IPS DF 19.7 (cell line): ENCODE results near the gene UBE2O.

Source experiments
- DNase-seq: peaks from one replicate; pipeline ENCODE4 v3.0.0-alpha.2; 2013; ENCODE audit warnings: low read depth, low spot score

UBE2O gene

DNA sequence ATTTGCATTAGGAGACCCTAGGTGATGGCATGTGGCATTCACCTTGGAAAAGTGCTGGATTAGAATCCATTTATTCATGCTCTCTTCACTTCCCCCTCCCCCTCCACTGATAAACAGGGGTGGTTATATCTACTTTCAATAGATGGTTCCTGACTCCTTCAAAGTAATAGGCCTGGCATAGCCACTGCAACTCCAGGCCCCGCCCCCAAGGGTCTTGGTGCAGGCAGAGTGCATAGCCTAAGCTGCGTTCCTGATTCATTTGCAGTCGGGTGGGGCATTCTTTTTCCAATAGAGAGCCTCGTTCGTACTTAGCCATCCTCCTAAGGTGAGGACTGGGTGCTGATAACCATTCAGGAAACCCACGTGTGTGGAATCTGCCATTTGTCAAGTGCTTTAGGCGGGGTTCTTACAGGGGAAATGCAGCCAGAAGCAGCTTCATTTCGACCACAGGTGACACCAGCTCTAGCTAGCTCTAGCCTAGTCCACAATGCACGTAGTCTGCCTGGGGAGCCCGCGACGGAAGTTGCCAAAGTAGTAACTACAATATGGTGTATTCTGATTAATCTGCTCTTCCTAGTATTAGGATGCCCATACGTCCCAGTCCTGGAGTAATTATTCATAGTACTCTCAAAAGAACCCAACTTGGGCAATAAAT lies 11.1 kb downstream of the UBE2O start:
- DNase-seq, result no peak

DNA sequence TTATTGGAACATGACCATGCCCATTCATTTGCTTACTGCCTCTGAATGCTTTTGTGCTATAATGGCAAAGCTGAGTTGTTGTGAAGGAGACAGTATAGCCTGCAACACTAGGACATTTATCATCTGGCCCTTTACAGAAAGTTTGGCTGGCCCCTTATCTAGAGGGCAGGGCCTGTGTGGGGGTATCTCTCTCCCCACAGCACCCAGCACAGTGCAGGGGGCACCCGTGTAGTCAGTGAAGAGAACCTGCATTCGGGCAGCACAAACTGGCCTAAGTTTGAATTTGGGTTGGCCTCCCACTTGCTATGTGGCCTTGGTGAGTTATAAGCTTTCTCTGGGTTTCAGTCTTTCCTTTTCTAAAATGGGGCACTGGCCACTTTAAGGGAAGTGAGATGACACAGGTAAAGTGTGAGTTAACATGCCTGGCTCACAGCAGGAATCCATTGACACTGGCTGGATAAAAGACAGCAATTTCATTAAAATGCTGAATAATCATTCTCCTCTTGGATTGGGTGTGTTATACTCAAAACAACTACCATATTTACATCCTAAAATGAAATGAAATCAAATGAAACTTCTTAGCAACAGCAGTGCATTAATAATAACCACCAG lies 12.1 kb downstream of the UBE2O start:
- no peak for DNase-seq

DNA sequence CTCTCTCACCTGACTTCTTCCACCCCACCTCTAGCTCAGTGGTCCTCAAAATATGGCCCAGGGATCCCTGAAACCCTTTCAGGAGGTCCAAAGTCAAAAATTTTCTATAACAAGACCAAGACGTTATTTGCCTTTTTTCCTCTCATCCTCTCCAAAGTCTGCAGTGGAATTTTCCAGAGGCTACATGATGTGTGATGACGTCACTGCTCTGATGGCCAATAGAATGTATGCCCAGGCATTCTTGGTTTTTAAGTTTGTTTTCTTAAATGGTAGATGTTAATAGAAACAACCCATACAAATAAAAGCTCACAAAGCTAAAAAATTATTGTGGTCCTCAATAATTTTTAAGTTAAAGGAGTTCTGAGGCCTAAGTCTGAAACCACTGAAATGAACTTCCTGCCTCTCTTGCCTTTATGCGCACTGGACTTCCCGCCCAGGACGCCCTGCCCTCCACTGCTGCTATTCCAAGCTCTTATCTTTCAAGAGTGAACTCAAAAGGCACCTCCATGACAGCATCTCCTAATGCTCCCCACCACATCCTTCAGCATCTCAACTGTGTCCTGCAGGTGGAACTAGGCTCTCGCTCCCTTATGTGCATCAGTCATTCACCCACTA lies 13.5 kb downstream of the UBE2O start:
- no peak for DNase-seq

DNA sequence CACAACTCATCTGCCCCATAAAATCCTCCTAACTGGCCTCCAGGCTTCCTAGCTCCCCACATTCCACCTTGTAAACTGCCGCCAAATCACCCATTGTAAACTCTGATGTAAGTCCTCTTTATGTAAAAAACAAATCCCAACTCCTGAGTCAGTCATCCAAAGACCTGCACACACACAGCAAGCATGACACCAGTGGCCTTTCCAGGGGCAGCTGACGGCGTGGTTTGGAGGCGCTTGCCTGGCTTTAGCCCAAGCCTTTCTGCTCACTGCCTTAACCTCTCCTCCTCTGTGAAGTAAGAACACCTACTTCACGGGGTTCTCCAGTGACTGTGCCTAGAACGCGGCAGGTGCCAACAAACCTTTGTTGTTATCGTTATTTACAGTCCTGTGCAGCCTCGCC lies 14.0 kb downstream of the UBE2O start:
- DNase-seq, result no peak

DNA sequence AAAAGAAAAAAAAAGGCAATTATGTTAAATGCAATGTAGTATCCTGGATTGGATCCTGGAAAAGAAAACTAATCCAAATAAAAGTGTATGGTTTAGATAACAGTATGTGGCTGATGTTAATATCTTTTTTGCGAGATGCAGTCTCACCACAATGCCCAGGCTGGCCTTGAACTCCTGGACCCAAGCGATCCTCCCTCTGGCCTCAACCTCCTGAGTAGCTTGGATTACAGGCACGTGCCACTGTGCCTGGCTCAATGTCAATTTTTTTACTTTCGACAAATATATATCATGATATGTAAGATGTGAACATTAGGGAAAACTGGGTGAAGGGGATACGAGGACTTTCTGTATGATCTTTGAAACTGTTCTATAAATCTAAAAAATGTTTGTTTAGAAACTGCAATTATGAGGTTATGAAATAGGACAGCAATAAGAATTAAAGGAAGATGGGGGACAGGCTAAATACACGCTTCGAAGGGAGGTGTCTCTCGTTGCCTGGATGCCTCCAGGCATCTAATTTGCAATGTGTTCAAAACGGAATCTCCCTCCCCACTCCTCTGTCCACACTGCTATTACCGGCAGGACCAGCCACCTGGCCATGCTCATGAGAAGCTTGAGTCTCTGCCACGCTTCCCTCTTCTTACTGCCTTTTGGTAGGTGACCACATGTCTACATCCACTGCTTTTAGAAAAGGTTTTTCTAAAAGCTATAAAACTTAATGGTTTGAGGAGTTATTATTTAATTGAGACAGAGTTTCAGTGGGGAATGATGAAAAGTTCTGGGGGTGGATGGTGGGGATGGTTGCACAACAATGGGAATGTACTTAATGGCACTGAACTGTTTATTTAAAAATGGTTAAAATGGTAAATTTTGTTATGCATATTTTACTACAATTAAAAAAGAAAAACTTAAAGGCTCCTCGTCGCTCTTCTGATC lies 15.2 kb downstream of the UBE2O start:
- no peak for DNase-seq

DNA sequence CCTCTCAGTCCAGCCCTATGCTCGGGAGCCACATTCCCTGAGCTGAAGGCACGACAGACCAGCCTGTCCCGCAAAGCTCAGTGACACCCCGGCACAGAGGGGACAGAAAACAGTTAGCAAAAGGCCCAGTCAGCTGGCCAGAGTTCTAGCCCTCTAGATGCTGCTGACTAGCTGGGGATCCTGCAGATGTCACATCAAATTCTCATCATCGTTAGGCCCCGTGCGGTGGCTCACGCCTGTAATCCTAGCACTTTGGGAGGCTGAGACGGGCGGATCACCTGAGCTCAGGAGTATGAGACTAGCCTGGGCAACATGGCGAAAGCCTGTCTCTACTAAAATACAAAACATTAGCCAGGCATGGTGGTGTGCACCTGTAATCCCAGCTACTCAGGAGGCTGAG lies 17.2 kb downstream of the UBE2O start:
- DNase-seq, result no peak

DNA sequence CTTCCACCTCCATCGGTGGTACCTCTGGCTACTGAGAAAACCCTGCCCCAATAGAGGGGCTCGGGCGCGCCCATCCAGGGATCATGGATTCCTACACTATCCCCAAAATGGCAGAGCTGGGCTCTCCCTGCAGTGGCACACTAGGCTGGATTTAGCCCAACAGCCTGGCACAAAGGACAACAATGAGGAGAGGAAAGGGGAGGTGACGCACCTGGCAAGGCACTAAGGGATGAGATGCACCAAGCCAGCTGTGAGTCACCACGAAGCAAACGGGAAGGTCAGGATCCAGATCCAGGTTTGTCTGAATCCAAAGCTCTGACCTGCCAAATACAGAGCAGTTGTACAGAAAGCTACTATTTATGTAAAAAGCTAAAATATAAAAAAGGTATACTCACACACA lies 18.1 kb downstream of the UBE2O start:
- DNase-seq, result no peak

DNA sequence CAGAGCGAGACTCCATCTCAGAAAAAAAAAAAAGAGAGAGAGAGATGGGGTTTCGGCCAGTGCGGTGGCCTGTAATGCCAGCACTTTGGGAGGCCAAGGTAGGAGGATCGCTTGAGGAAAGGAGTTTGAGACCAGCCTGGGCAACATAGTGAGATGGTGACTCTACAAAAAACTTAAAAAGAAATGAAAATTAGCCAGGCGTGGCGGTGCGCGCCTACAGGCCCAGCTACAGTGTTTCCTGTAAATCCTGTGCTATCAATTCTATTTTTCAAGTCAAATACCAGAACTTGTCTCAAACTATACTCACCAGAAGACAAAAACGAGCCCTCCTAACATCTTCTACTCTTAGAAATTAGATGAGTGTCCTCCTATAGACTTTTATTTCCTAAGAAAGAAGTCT lies 19.3 kb downstream of the UBE2O start:
- DNase-seq, result no peak

DNA sequence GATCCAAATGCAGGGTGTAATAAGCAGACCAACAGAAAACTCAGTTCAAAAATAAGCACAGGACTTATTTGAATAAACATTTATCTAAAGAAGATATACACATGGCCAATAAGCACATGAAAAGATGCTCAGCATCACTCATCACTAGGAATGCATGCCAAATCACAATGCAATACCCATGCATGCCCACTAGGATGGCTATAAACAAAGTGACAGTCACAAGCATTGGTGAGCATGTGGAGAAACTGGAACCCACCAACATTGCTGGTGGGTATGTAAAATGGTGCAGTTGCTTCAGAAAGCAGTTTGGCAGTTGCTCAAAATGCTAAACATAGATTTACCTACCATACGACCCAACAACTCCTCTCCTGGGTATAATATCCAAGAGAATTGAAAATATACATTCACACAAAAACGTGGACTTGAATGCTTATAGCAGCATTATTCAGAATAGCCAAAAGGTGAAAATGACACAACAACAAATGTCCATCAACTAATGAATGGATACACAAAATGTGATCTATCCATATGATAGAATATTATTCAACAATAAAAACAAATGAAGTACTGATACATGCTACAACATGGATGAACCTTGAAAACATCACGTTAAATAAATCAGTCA lies 20.1 kb downstream of the UBE2O start:
- DNase-seq, result no peak

DNA sequence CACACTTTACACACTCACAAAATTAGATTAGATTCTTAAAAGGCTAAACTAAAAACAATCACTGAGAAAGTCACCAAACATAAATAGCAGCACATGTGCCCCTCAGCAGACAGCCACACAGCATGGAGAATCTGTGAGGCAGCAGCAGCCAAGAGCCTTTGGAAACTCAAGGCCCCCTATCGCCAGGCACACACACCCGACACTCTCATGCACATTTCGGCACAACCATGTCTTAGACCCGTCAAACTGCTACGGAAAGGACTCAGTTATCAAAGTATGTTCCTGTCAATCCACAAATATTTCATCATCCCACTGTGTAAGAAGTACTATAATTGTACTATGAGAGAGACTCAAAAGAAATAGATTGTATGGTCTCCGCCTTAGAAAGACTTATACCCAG lies 20.9 kb downstream of the UBE2O start:
- no peak for DNase-seq

DNA sequence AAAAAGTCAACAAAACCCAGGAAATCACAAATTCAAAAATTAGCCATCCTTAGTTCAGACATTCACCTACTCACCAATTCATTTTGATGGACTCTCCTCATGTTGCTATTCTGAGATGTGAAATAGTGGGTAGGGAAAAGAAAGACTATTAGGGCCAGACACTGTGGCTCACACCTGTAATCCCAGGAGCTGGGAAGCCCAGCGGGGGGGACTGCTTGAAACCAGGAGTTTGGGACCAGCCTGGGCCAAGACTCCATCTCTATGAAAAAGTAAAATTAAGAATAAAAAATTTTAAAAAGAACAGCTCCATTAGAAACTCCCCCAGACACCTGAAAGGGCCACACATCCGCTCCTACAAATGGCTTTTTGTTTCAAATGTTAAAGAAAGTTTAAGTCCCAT lies 21.4 kb downstream of the UBE2O start:
- DNase-seq, result no peak

DNA sequence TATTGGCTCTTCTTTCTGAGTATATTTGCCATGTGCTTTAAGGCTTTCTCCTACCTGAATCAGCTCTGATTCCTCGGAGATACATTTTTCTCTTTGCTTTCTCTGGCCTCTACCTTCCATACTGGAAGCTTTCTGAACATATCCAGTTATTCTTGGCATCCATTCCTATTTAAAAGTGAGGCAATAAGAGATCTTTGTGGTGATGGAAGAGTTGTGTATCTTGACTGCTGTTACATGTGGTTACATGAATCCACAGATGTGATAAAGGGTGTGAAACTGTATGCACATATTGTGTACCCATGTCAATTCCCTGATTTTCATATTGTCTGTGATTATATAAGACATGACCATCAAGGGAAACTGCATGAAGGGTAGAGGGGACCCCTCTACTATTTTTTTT lies 24.4 kb downstream of the UBE2O start:
- DNase-seq, result no peak

DNA sequence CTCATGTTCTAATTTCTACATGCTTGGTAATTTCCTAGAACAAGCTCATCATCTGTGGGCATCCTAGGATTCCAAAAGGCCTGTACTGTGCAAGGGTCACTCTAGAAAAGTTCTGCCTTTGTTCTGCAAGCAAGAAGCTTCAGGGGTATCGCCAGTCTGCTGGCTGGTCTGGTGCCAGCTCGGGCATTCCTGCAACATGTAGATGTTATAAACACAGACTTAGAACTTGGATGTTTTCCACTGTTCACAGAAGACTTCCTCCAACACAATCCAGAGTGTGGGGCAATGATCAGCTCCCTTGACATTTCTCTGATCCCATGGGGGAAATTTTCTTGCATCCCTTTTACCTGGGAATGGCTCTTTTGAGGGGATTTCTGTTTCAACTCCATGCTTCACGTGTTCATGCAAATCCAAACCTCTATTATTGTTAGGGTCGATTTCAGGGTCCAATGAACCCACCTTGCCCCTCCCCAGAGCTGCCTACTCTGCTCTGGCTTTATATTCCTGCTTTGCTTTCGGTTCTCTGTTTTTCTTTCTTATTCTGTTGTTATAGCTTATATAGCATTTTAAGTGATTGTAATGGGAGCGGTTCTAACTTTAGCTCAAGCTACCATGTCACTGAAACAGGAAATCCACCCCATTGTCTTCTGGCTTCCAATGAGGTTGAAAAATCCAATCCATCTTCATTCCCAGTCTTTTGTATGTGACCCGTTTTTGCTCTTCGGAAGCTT lies 25.3 kb downstream of the UBE2O start:
- DNase-seq, result no peak

DNA sequence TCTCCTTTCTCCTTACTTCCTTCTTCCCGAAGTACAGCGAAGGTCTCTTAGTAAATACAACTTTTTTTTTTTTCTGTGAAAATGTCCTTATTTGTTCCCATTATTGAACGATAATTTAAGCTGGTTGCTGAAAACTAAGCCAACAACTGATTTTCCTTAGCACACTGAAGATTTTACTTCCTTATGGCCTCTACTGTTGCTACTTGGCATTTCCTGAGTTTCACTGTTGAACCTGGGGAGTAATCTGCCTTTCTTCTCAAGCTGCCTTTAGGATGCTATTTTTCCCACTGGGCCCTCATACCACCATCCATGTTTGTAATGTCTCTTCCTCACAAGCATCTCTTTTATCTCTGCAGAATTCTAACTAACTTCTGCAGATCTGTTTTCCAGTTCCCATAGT lies 26.1 kb downstream of the UBE2O start:
- DNase-seq, result no peak

DNA sequence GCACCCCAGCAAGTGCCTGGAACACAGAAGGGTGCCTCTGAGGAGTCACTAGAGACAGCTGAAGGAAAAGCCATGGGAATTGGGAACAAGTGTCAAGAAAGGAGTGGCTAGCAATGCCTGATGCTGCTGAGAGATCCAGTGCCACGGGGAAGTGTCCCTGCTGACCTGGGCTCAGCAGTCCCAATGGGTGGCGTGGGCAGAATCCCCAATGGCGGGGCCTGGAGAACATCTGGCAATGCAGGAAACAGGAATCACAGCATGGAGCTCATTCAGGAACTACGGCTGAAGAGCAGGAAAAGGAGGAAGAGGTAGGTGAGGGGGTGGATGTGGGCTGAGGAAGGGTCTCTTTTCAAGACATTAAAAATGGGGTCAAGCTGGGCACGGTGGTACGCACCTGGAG lies 30.1 kb downstream of the UBE2O start:
- no peak for DNase-seq

DNA sequence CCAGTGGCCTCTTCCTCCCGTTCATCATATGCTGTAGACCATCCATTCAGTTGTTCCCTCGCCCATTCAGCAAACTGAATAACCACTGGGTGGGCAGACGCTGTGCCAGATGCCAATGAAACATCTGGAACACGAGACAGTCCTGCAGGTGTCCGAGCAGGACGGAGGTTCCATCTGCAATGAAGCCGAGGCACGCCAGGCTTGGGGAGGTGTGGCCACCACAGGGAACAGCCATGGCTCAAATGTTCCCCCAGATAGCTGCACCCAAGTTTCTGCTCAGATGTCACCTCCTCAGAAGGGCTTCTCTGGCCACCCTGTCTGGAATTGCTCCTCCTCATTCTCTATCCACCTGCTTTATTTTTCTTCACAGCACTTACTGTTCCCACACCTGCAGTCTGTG lies 30.5 kb downstream of the UBE2O start:
- DNase-seq, result no peak

DNA sequence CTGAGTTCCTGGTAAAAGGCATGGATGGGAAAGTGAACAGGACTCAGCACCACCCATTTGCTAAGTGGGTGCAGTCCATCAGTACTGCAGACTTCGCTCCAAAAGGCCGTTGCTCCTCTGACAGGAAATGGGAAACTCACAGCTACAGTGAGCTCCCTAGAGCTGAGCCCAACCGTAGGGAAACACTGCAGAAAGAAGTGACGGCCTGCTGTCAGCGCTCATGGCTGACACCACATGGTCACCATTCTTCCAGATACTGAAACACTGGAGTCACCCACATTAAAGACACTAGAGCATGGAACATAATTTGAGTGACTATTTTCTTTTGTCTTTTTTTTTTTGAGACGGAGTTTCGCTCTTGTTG lies 31.9 kb downstream of the UBE2O start:
- no peak for DNase-seq

DNA sequence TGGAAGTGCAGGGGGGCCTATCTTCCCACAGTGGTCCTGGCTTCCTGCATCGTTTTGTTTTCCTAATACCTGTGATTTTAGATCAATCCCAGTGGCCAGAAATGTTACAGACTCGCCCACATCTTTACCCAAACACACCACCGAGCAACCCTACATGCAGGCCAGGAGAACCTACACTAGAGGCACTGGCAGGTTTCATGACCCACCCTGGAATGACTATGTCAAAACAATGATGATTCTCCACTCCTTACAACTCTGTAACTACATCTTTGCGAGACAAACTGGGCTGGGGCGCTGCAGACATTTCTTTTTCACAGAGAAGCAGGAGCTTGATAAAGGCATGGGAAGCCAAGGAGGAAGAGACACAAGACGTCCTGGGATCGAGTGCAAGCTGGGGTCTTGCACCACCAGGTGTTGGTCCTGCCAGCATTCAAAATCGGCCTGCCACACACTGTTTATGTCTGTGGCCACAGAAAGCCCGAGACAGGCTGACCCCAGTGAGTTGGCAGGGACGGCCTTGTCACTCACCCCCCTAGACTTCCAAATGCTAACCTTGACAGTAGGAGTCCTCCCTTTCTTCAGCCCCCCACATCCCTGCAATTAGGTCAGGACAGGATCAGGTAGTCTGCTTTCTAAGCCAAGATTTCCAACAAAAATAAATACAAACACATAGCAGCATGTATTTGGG lies 32.5 kb downstream of the UBE2O start:
- DNase-seq, result no peak

DNA sequence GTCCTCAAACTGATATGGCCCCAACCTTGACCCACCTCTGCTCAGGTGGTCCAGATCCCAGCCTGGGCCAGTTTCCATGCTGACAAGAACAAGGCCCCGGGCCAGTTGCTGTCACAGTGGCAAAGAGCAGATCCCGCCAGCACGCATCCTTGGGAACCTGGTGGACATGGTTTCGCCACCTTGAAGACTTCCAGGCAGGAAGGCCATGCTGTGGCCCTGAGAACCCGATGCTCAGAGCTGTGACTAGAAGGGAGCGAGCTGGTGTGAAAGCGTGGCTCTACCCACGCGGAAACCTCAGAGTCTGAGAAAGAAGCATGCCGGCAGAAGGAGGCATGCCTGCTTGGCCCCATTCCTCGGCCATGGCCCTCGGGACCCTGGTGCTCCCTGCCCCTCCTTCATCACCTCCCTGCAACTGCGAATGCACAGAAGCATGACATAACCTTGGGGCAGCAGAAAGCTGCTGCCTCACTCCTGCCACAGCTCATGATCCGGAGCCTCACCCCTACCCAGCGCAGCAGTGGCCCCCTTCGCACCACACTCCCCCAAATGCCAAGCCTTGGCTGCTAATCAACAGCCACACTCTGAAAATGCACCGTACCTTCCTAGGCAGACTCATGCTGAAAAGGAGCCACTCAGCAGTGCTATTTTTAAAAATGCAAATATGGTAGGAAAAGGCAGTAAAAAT lies 33.2 kb downstream of the UBE2O start:
- DNase-seq, result no peak

DNA sequence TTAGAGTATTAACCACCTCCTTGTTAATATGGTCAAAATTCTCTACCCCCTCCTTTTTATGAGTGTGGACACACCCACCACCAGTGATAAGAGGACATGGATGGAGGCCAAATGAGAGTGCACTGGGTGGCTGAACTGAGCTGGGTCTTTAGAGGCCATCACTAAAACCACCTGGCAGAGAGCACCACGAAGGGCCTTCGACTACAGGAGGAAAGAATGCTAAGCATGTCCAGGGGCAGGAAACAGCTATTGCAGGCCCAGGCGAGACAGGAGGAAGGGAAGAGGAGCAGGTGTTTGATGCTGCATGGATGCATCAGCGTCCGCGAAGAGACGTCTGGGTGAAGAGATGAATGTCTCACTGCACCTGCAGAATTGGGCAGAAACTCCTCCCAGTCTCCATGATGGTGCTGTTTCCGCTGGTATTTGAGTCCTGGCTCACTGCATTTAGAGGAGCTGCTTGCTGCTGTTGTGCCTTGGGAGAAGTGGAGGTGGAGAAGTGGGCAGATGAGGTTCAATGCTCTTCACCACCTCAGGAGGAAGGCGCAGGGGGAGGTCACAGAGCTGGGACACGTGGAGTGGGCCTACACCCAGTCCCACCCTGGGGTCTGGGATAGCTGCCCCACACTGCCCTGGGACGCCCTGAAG lies 35.3 kb downstream of the UBE2O start:
- DNase-seq, result no peak
